Measurements from ENCODE around the gene GPR153.
"Not testable (repeated sequence)": the region's sequence is repeated elsewhere in the genome, so short reads cannot be mapped to it uniquely, and the experiment has no call there.

Gene GPR153

DNA sequence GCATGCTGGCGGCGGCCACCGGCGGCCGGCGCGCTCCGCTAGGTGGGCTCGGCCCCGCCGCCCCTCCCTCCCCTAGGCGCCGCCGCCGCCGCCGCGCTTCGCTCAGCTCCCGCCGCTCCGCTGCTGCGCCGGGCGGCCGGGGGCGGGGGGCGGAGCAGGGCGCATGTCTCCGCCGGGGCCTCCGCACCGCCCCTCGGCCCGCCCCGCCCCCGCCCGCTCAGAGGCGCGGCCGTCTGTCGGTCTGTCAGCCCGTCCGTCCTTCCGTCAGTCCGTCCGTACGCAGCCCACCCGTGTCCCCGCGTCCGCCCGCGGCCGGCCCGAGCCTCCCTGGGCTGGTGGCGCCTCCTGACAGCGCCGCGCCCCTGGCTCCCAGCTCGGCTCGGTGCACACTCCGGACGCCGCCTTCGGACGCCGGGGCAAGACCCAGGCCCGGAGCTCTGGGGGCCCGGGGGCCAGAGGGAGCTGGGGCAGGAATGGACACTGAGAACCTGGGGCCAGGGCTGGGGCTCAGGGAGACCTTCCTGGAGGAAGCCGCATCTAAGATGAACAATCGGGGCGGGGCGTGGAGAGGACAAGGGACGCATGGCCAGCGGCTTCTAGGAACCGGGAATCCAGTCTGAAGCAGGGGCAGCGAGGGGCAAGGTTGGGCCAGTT, at the start of gene GPR153:
TSS of gene GPR153 (minus strand) at position 138 of the 654 bp plus-strand sequence. CDS start 6,193 bp downstream, outside the sequence.
- DNase-seq (ENCODE audit: low spot score): peak; percentile 90
- in situ Hi-C loops (cut with MboI; ENCODE audit: low pct_unique_long_range_greater_than_20kb, low sequenced_read_pairs, unreplicated experiment): no loop called here
- TF ChIP-seq CTCF (IDR thresholded peaks at IDR 0.05; ENCODE audit: extremely low read depth, insufficient read depth, missing control alignments): no peak

GRCh38 chr1:6310116-6310848, 49.4 kb upstream of the GPR153 start:
- TF ChIP-seq CTCF (IDR thresholded peaks at IDR 0.05; ENCODE audit: extremely low read depth, insufficient read depth, missing control alignments): no peak
- DNase-seq (ENCODE audit: low spot score): no peak
- in situ Hi-C loops (cut with MboI; ENCODE audit: low pct_unique_long_range_greater_than_20kb, low sequenced_read_pairs, unreplicated experiment): no loop called here

GRCh38 chr1:6309564-6309963, 48.7 kb upstream of the GPR153 start:
- in situ Hi-C loops (cut with MboI; ENCODE audit: low pct_unique_long_range_greater_than_20kb, low sequenced_read_pairs, unreplicated experiment): no loop called here
- no peak for DNase-seq (ENCODE audit: low spot score)
- no peak for TF ChIP-seq CTCF (IDR thresholded peaks at IDR 0.05; ENCODE audit: extremely low read depth, insufficient read depth, missing control alignments)

- no peak for TF ChIP-seq CTCF (IDR thresholded peaks at IDR 0.05; ENCODE audit: extremely low read depth, insufficient read depth, missing control alignments)
- no peak for DNase-seq (ENCODE audit: low spot score)
- in situ Hi-C loops (cut with MboI; ENCODE audit: low pct_unique_long_range_greater_than_20kb, low sequenced_read_pairs, unreplicated experiment): no loop called here
Observed at GRCh38 chr1:6308449-6308848, 47.6 kb upstream of the GPR153 start.

- DNase-seq (ENCODE audit: low spot score); in situ Hi-C loops (cut with MboI; ENCODE audit: low pct_unique_long_range_greater_than_20kb, low sequenced_read_pairs, unreplicated experiment): not testable (repeated sequence)
Observed at GRCh38 chr1:6307682-6308081, 46.8 kb upstream of the GPR153 start.

GRCh38 chr1:6307099-6307498, 46.2 kb upstream of the GPR153 start:
- no peak for TF ChIP-seq CTCF (IDR thresholded peaks at IDR 0.05; ENCODE audit: extremely low read depth, insufficient read depth, missing control alignments)
- DNase-seq (ENCODE audit: low spot score): no peak
- in situ Hi-C loops (cut with MboI; ENCODE audit: low pct_unique_long_range_greater_than_20kb, low sequenced_read_pairs, unreplicated experiment): no loop called here

DNA sequence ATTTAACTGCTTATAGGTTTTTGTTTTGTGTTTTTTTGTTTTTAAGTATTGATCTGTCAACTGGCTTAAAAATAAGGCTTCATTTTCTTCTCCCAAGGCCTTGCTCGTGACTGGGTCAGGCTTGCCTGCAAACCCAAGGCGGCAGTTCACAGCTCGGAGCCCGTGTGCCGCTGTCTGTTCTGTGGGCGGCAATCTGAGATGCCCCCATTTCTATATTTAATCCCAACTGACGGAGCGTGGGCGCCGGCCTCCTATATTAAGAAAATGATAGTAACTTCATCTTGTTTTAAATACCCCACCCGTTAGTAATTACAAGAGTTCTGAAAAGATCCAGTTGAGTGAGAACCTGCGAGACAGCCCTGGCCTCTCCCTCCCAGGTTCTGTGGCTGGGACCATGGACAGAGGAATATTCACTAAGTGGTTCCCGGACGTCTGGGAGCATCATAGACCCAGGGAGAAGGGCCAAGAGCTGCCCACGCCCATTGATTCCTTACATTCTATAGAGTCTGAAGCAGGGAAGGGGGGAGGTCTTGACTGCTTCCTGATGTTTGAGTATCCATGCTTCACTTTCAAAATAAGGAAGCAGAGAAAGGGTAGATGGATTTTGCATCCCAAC, 42.6 kb upstream of the GPR153 start:
- in situ Hi-C loops (cut with MboI; ENCODE audit: low pct_unique_long_range_greater_than_20kb, low sequenced_read_pairs, unreplicated experiment): no loop called here
- TF ChIP-seq CTCF (IDR thresholded peaks at IDR 0.05; ENCODE audit: extremely low read depth, insufficient read depth, missing control alignments): no peak
- no peak for DNase-seq (ENCODE audit: low spot score)
